Nephron progenitor cell (in vitro differentiated cells): ENCODE measurements around the gene RTL1.

Source experiments
- DNase-seq: peaks from one replicate; pipeline ENCODE4 v3.0.0; 2021
- H3K27ac Mint-ChIP-seq: 2 replicates; pipeline ENCODE4 v1.8.0; 2021; ENCODE audit warnings: mild to moderate bottlenecking, moderate library complexity, mixed read lengths
- H3K27me3 Mint-ChIP-seq: 2 replicates; pipeline ENCODE4 v1.8.0; 2021; ENCODE audit warnings: mild to moderate bottlenecking, low read depth, mixed read lengths; ENCODE audit not compliant: poor library complexity
- H3K36me3 Mint-ChIP-seq: 2 replicates; pipeline ENCODE4 v1.8.0; 2021; ENCODE audit warnings: low read depth, mixed read lengths
- H3K4me1 Mint-ChIP-seq: 2 replicates; pipeline ENCODE4 v1.8.0; 2021; ENCODE audit warnings: mixed read lengths
- H3K4me3 Mint-ChIP-seq: 2 replicates; pipeline ENCODE4 v1.8.0; 2021; ENCODE audit warnings: mild to moderate bottlenecking, moderate library complexity, mixed read lengths
- H3K9me3 Mint-ChIP-seq: 2 replicates; pipeline ENCODE4 v1.8.0; 2021; ENCODE audit warnings: mild to moderate bottlenecking, moderate library complexity, mixed read lengths
- CTCF ChIP-seq: fragments of 200-600 bp; sonication (generic); IDR thresholded peaks from 2 replicates; pipeline ENCODE4 v1.5.0; 2021; ENCODE audit warnings: antibody characterized with exemption

The RTL1 gene

GRCh38 chr14:100834794-100835547 lies 68.6 kb downstream of the RTL1 start:
- TF ChIP-seq CTCF: no peak
- H3K4me1 Mint-ChIP-seq: peaks cover 80% of the 10 kb centered on the region
- H3K36me3 Mint-ChIP-seq: no peaks in the 10 kb centered on the region
- no peak overlapping the region for H3K27ac Mint-ChIP-seq
- DNase-seq: no peak
- peaks cover 21% of the 10 kb centered on the region for H3K27me3 Mint-ChIP-seq
- no peaks in the 10 kb centered on the region for H3K9me3 Mint-ChIP-seq
- no peak overlapping the region for H3K4me3 Mint-ChIP-seq

DNA sequence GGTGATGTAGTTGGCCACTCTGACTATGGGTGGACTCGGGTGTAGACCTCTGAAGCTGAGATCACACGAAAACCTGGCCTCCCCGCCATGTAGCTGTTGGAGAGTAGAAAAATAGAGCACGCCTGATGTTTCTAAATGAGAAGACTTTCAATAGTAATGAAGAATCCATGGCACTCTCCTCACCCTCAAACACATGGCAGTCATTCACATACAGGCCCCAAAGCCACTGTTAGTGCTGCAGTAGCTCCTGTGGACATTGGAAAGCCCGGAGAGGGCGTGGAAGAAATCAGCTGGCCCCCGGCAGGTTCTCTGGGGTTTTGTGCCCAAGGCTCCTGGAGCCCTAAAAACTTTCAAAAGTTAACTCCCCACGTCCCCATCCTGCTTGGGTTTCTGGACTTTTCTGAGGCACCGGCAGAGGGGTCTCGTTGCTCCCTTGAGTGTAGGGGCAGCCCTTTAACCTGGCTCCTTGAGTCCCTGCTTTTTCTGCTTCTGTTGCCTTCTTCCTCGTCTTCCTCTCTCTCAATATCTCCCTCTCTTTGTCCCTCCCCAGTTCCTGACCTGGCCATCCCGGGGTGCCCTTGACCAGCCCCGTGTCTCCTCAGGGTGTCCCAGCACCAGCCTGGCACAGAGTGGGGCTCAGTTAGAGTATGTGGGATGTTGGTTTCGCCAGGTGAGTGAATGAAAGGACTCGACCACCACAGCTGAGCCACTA lies 69.3 kb downstream of the RTL1 start:
- Mint-ChIP-seq H3K4me1 (peaks cover 80% of the 10 kb centered on the region), H3K27me3 (peaks cover 20% of the 10 kb centered on the region), H3K4me3 (no peak overlapping the region), H3K9me3 (peaks cover under 1% of the 10 kb centered on the region), H3K27ac (no peak overlapping the region), H3K36me3 (peaks cover under 1% of the 10 kb centered on the region)
- no peak for TF ChIP-seq CTCF
- DNase-seq: no peak

GRCh38 chr14:100832311-100832960 lies 71.1 kb downstream of the RTL1 start:
- TF ChIP-seq CTCF: no peak
- Mint-ChIP-seq H3K9me3 (peaks cover 14% of the 10 kb centered on the region), H3K4me1 (peaks cover 67% of the 10 kb centered on the region), H3K4me3 (no peak overlapping the region), H3K27ac (no peak overlapping the region), H3K36me3 (peaks cover 11% of the 10 kb centered on the region), H3K27me3 (peaks cover 28% of the 10 kb centered on the region)
- DNase-seq: no peak

- peaks cover 30% of the 10 kb centered on the region for H3K9me3 Mint-ChIP-seq
- peaks cover 28% of the 10 kb centered on the region for H3K27me3 Mint-ChIP-seq
- no peak for DNase-seq
- peak overlapping the region; percentile 61 for H3K27ac Mint-ChIP-seq
- H3K4me1 Mint-ChIP-seq: peaks cover 51% of the 10 kb centered on the region
- no peak overlapping the region for H3K4me3 Mint-ChIP-seq
- H3K36me3 Mint-ChIP-seq: peaks cover 14% of the 10 kb centered on the region
- no peak for TF ChIP-seq CTCF
Measured at GRCh38 chr14:100830681-100831080, 72.8 kb downstream of the RTL1 start.
